Prostate gland (tissue), 2 donors: Measurements from ENCODE around the gene XK. TPM values are rescaled to one million over a fixed set of nuclear protein-coding genes. Genes with fewer than 3 reads are reported as not detected.
A peak's percentile ranks its signal among the peaks of the same experiment; 100 is the strongest.

ENCODE experiments used
- DNase-seq: peaks from one replicate; pipeline ENCODE4 v3.0.0-alpha.2; 2019; ENCODE audit warnings: low spot score
- H3K27ac ChIP-seq, 2 donors: fragments of 200-600 bp; sonication (generic); 2 replicates each; pipeline ENCODE4 v1.5.1; 2017 to 2019
- H3K27me3 ChIP-seq: fragments of 200-600 bp; sonication (generic); replicated peaks from 2 replicates; pipeline ENCODE4 v1.5.1; 2019; ENCODE audit not compliant: insufficient read depth
- H3K36me3 ChIP-seq, 2 donors: fragments of 200-600 bp; sonication (generic); 1 replicate in 1 of 2; 2 replicates in 1 of 2; pipeline versions ENCODE4 v1.5.1 to v1.8.1; 2017 to 2019
- H3K4me1 ChIP-seq: fragments of 200-600 bp; sonication (generic); replicated peaks from 2 replicates; pipeline ENCODE4 v1.5.1; 2019
- H3K4me3 ChIP-seq, 2 donors: fragments of 200-600 bp; sonication (generic); 2 replicates each; pipeline ENCODE4 v1.5.1; 2017 to 2019
- H3K9me3 ChIP-seq: fragments of 200-600 bp; sonication (generic); 2 replicates; pipeline ENCODE4 v1.5.1; 2017
- CTCF ChIP-seq, 4 experiments: fragments of 200-600 bp in 2 of 4; fragments of 450-650 bp in 2 of 4; sonication (generic) in 2 of 4; IDR thresholded peaks; 1 replicate in 3 of 4; 2 replicates in 1 of 4; pipeline ENCODE4 v1.5.1; 2016 to 2019; ENCODE audit warnings: antibody characterized with exemption in 4 of 4, mild to moderate bottlenecking in 2 of 4, moderate library complexity in 2 of 4
- POLR2A ChIP-seq: fragments of 450-650 bp; IDR thresholded peaks from one replicate; pipeline ENCODE4 v1.6.1; 2016; ENCODE audit warnings: antibody characterized with exemption, mild to moderate bottlenecking
- POLR2AphosphoS5 ChIP-seq: sonication (generic); formaldehyde crosslinking; IDR thresholded peaks from one replicate; pipeline ENCODE4 v1.6.1; 2017; ENCODE audit warnings: antibody characterized with exemption
- WGBS: methylation state at CpG from one replicate; pipeline ENCODE4 v1.1.5; 2018; 5-methylcytosine and 5-hydroxymethylcytosine counted together
- intact Hi-C: fragments of 100-400 bp; cut with DNase I; formaldehyde crosslinking; loops from one replicate; pipeline ENCODE4 v1.14.2; 2022
- total RNA-seq, 2 donors: library from RNA; depleted of rRNA; stranded (reverse); fragments of >200 nt; gene quantifications; one replicate each; pipeline ENCODE4 v1.1.0, GENCODE V29; 2016

Gene XK
- total RNA-seq, 2 donors from 2014 or later: 2.6 to 3.2 TPM

GRCh38 chrX:37722595-37722994 is 37.0 kb downstream of the XK start:
- Histone ChIP-seq H3K36me3 (no peaks in the 10 kb centered on the region), H3K9me3 (no peaks in the 10 kb centered on the region), H3K27ac (no peak overlapping the region), H3K4me1 (no peaks in the 10 kb centered on the region), H3K4me3 (no peak overlapping the region), H3K27me3 (no peaks in the 10 kb centered on the region)
- 85% methylated on average over 1 of the region's 1 CpG for WGBS
- no peak for DNase-seq
- intact Hi-C loops: no loop called here
- no peak for TF ChIP-seq CTCF (IDR thresholded peaks at IDR 0.05)
- no peak for TF ChIP-seq POLR2AphosphoS5
- TF ChIP-seq POLR2A: no peak

GRCh38 chrX:37726346-37726745 is 40.8 kb downstream of the XK start:
- Histone ChIP-seq H3K27ac (no peak overlapping the region), H3K4me3 (no peak overlapping the region), H3K27me3 (no peaks in the 10 kb centered on the region), H3K4me1 (no peaks in the 10 kb centered on the region), H3K9me3 (no peaks in the 10 kb centered on the region), H3K36me3 (no peaks in the 10 kb centered on the region)
- WGBS: 86% methylated on average over 3 of the region's 3 CpGs
- no peak for DNase-seq
- TF ChIP-seq POLR2A (no peak), POLR2AphosphoS5 (no peak), CTCF (IDR thresholded peaks at IDR 0.05) (no peak)
- intact Hi-C loops: no loop called here

- TF ChIP-seq POLR2AphosphoS5: peak; percentile 15
- peak; percentile 36 to 71 (median 63) for TF ChIP-seq CTCF (IDR thresholded peaks at IDR 0.05)
- TF ChIP-seq POLR2A: no peak
- 18% methylated on average over 3 of the region's 3 CpGs for WGBS
- Histone ChIP-seq H3K27ac (no peak overlapping the region), H3K4me1 (no peaks in the 10 kb centered on the region), H3K36me3 (no peaks in the 10 kb centered on the region), H3K4me3 (no peak overlapping the region), H3K9me3 (no peaks in the 10 kb centered on the region), H3K27me3 (no peaks in the 10 kb centered on the region)
- intact Hi-C loops: loop anchor here (10.0 kb wide), 1 partner anchor 79 kb away; no protein-coding TSS in a partner anchor
- DNase-seq: peak; percentile 62
Observed at GRCh38 chrX:37745354-37745753, 59.8 kb downstream of the XK start.

- H3K27ac ChIP-seq: no peak overlapping the region
- WGBS: 69% methylated on average over 1 of the region's 1 CpG
- intact Hi-C loops: loop anchor here (10.0 kb wide), 1 partner anchor 79 kb away; no protein-coding TSS in a partner anchor
- no peaks in the 10 kb centered on the region for H3K4me1 ChIP-seq
- no peak for DNase-seq
- no peak overlapping the region for H3K4me3 ChIP-seq
- no peaks in the 10 kb centered on the region for H3K9me3 ChIP-seq
- no peak for TF ChIP-seq POLR2A
- no peak for TF ChIP-seq POLR2AphosphoS5
- TF ChIP-seq CTCF (IDR thresholded peaks at IDR 0.05): no peak
- H3K27me3 ChIP-seq: no peaks in the 10 kb centered on the region
- H3K36me3 ChIP-seq: no peaks in the 10 kb centered on the region
Observed at GRCh38 chrX:37745835-37746217, 60.2 kb downstream of the XK start.

GRCh38 chrX:37746218-37746941 is 60.8 kb downstream of the XK start:
- H3K9me3 ChIP-seq: no peaks in the 10 kb centered on the region
- no peaks in the 10 kb centered on the region for H3K36me3 ChIP-seq
- H3K4me1 ChIP-seq: no peaks in the 10 kb centered on the region
- 89% methylated on average over 7 of the region's 7 CpGs for WGBS
- H3K27me3 ChIP-seq: no peaks in the 10 kb centered on the region
- no peak overlapping the region for H3K27ac ChIP-seq
- no peak for TF ChIP-seq POLR2AphosphoS5
- no peak for TF ChIP-seq CTCF (IDR thresholded peaks at IDR 0.05)
- TF ChIP-seq POLR2A: no peak
- DNase-seq: no peak
- H3K4me3 ChIP-seq: no peak overlapping the region
- intact Hi-C loops: loop anchor here (10.0 kb wide), 1 partner anchor 78 kb away; no protein-coding TSS in a partner anchor
